ENCODE results near the gene AOC2. TPM values are rescaled to one million over a fixed set of nuclear protein-coding genes. Genes with fewer than 3 reads are reported as not detected.

Gene AOC2
- total and polyA plus RNA-seq, 8 donors: 1.7 to 3.1 (median 2.6) TPM

DNA sequence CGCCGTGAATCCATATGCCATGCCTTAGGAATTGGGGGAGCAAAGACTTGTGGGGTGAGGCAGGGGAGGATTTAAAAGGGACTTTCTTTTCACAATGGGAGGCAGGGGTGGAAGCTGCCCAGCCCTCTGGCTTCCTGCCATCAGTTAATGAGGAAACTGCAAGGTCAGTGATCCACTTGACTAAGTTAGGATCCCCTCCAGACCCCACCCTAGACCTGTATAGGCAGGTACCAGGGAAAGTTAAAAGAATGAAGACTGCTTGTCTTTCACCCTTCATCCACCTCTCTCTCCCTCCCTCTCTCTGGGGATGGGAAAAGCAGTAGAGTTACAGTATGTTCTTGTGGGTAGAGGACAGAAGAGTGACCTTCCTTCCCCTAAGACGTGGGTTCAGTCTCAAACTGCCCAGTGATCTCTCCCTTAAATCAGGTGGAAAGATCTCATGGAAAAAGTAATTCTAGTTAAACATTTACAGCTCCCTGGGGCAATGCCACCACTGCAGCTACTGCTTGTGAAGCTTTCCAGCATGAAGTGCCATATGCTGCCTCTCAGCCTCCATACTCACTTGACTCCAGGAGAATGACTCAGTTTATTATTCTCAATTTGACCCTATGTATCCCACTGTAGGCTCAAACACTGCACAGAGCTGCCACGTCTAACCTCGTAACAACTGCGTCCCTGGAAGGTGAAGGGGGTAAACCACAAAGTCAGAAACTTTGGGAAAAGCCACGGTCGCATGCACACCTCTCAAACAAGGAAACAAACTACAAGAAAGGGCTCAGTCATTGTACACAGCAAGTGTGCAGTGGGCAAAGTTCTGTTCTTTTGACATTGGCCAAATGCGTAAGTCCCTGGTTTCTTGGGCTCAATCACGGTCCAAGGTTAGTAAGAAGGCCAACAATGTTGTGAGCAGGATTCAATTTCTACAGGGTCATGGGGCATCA is 47.0 kb upstream of the AOC2 start:
- Histone ChIP-seq H3K27me3 (no peaks in the 10 kb centered on the region), H3K36me3 (peaks cover 0 to 7% of the 10 kb centered on the region in 2 donors), H3K4me3 (peak overlapping the region; percentile 81 to 82), H3K9me3 (no peaks in the 10 kb centered on the region), H3K27ac (peak overlapping the region in 1 of 2 donors; percentile 68), H3K4me1 (peaks cover 13 to 23% of the 10 kb centered on the region in 2 donors)
- ATAC-seq: peak; percentile 63
- no peak for DNase-seq
- intact Hi-C loops (cut with DNase I): no loop called here
- TF ChIP-seq CTCF (IDR thresholded peaks at IDR 0.05): no peak

GRCh38 chr17:42798011-42798382 is 46.4 kb upstream of the AOC2 start:
- TF ChIP-seq CTCF (IDR thresholded peaks at IDR 0.05): no peak
- no peak for DNase-seq
- no peaks in the 10 kb centered on the region for H3K27me3 ChIP-seq
- H3K4me3 ChIP-seq: peak overlapping the region; percentile 81 to 82
- H3K9me3 ChIP-seq: no peaks in the 10 kb centered on the region
- H3K4me1 ChIP-seq: peaks cover 13 to 23% of the 10 kb centered on the region in 2 donors
- peak overlapping the region; percentile 68 to 70 for H3K27ac ChIP-seq
- ATAC-seq: peak; percentile 12
- intact Hi-C loops (cut with DNase I): no loop called here
- peaks cover 0 to 7% of the 10 kb centered on the region in 2 donors for H3K36me3 ChIP-seq

- Histone ChIP-seq H3K36me3 (peaks cover 0 to 7% of the 10 kb centered on the region in 2 donors), H3K27me3 (no peaks in the 10 kb centered on the region), H3K4me1 (peaks cover 13 to 23% of the 10 kb centered on the region in 2 donors), H3K9me3 (no peaks in the 10 kb centered on the region), H3K4me3 (peak within 1 kb of the TSS; percentile 81 to 82), H3K27ac (peak within 1 kb of the TSS; percentile 68 to 70)
- DNase-seq (peak; percentile 76 to 96 (median 89)), ATAC-seq (peak; percentile 97)
- intact Hi-C loops (cut with DNase I): no loop called here
- no peak for TF ChIP-seq CTCF (IDR thresholded peaks at IDR 0.05)
Measured at GRCh38 chr17:42798383-42799380, 45.7 kb upstream of the AOC2 start, which contains the start of the genes CNTD1 and COA3. TSS of gene CNTD1 (plus strand) at chr17:42798861. CDS start at chr17:42799068, 207 bp downstream. TSS of gene COA3 (minus strand) at chr17:42798704. CDS start at chr17:42798681, 23 bp downstream.

GRCh38 chr17:42803074-42803883 is 41.1 kb upstream of the AOC2 start:
- ATAC-seq (no peak), DNase-seq (no peak)
- Histone ChIP-seq H3K9me3 (no peaks in the 10 kb centered on the region), H3K27me3 (no peaks in the 10 kb centered on the region), H3K4me1 (peaks cover 0 to 6% of the 10 kb centered on the region in 2 donors), H3K4me3 (no peak overlapping the region), H3K27ac (no peak overlapping the region), H3K36me3 (no peaks in the 10 kb centered on the region)
- intact Hi-C loops (cut with DNase I): no loop called here
- no peak for TF ChIP-seq CTCF (IDR thresholded peaks at IDR 0.05)
